HepG2 (cell line): Measurements from ENCODE around the gene MACROD2. TPM values are rescaled to one million over a fixed set of nuclear protein-coding genes. Genes with fewer than 3 reads are reported as not detected.
A peak's percentile ranks its signal among the peaks of the same experiment; 100 is the strongest.

Experiments used
- ATAC-seq: fragments of 200-7000 bp; cut with Tn5 transposase; 3 replicates; pipeline ENCODE4 v1.9.1; 2020; ENCODE audit warnings: mild to moderate bottlenecking, moderate library complexity
- BruUV-seq: library from RNA; stranded (reverse); fragments of 400-500 nt; replicated peaks from 2 replicates; lab custom pipeline; 2021; lab: Mats Ljungman, UMichigan
- CTCF ChIA-PET: fragments of 300-600 bp; formaldehyde crosslinking; extraction: SDS; loops from one replicate; lab custom pipeline; 2021; ENCODE audit warnings: low total read pairs, inconsistent platforms, low intra/inter-chr PET ratio; lab: Yijun Ruan, JAX
- POLR2A ChIA-PET: fragments of 350-600 bp; sonication (Branson Sonifier 250); formaldehyde crosslinking; loops from one replicate; lab custom pipeline; 2020; ENCODE audit warnings: antibody characterized with exemption, inconsistent platforms; lab: Yijun Ruan, JAX
- DNase-seq: peaks from one replicate; pipeline ENCODE4 v3.0.0-alpha.2; 2015; ENCODE audit warnings: low spot score
- FAIRE-seq: peaks from 3 replicates; lab custom pipeline; 2011; peaks lifted over from hg19 to GRCh38; lab: Jason Lieb, UNC
- H2AFZ ChIP-seq: one replicate; pipeline ENCODE4 v1.6.1; 2011; ENCODE audit warnings: low read length, inconsistent platforms
- H3K27ac ChIP-seq: fragments of 300-600 bp; 3 replicates; pipeline ENCODE4 v1.8.0; 2011; ENCODE audit warnings: mixed run types, mild to moderate bottlenecking, mixed read lengths, low read length, inconsistent platforms; ENCODE audit not compliant: insufficient read depth; ENCODE audit errors: extremely low read length
- H3K27me3 ChIP-seq, 2 experiments: fragments of 200-600 bp in 1 of 2; 2 replicates in 1 of 2; 3 replicates in 1 of 2; pipeline versions ENCODE4 v1.6.0 to v1.8.0; 2011; ENCODE audit warnings: low read length in 2 of 2, mild to moderate bottlenecking in 2 of 2, moderate library complexity in 2 of 2, inconsistent platforms in 1 of 2; ENCODE audit not compliant: insufficient read depth in 2 of 2, control insufficient read depth in 1 of 2
- H3K36me3 ChIP-seq, 2 experiments: fragments of 200-600 bp in 1 of 2; replicated peaks in 1 of 2; 2 replicates in 1 of 2; 3 replicates in 1 of 2; pipeline versions ENCODE4 v1.5.1 to v1.8.0; 2011; ENCODE audit warnings: low read length in 2 of 2, inconsistent platforms in 1 of 2; ENCODE audit not compliant: insufficient read depth in 2 of 2, control insufficient read depth in 1 of 2
- H3K4me1 ChIP-seq: 2 replicates; pipeline ENCODE4 v1.5.1; 2012; ENCODE audit warnings: low read length, inconsistent platforms; ENCODE audit not compliant: insufficient read depth
- H3K4me2 ChIP-seq: 2 replicates; pipeline ENCODE4 v1.6.0; 2011; ENCODE audit warnings: low read depth, low read length, inconsistent platforms
- H3K4me3 ChIP-seq, 3 experiments: fragments of 200-600 bp in 1 of 3; sonication (generic), shearing (Covaris generic) in 1 of 3; replicated peaks in 1 of 3; 2 replicates each; pipeline ENCODE4 v1.5.1; 2011 to 2016; ENCODE audit warnings: low read length in 3 of 3, inconsistent platforms in 2 of 3, low read depth in 2 of 3, mild to moderate bottlenecking in 2 of 3, control low read depth in 1 of 3, mixed read lengths in 1 of 3; ENCODE audit not compliant: insufficient read depth in 1 of 3
- H3K79me2 ChIP-seq: one replicate; pipeline ENCODE4 v1.6.1; 2011; ENCODE audit warnings: low read length, inconsistent platforms; ENCODE audit not compliant: insufficient read depth
- H3K9ac ChIP-seq: 2 replicates; pipeline ENCODE4 v1.6.0; 2011; ENCODE audit warnings: mild to moderate bottlenecking, low read depth, low read length, inconsistent platforms; ENCODE audit not compliant: insufficient read depth
- H3K9me3 ChIP-seq: 2 replicates; pipeline ENCODE4 v1.5.1; 2012; ENCODE audit warnings: mild to moderate bottlenecking, low read length
- H4K20me1 ChIP-seq: 2 replicates; pipeline ENCODE4 v1.6.0; 2011; ENCODE audit warnings: inconsistent platforms, mild to moderate bottlenecking, low read length, moderate library complexity; ENCODE audit not compliant: insufficient read depth
- MAFF ChIP-seq: IDR thresholded peaks from 2 replicates; pipeline ENCODE4 v1.6.1; 2011; ENCODE audit warnings: low read depth, low read length, improper control_type of control experiment
- MAFK ChIP-seq, 2 experiments: IDR thresholded peaks in 1 of 2; conservative IDR thresholded peaks in 1 of 2; 2 replicates each; pipeline ENCODE4 v1.6.1; 2011; ENCODE audit warnings: improper control_type of control experiment in 2 of 2, low read length in 2 of 2
- REPIN1 ChIP-seq: sonication (generic); formaldehyde crosslinking; IDR thresholded peaks from 2 replicates; pipeline ENCODE4 v1.8.0; 2022; ENCODE audit warnings: missing genetic modification reagents, low read depth, mild to moderate bottlenecking, borderline replicate concordance
- ZSCAN22 ChIP-seq: sonication (generic); formaldehyde crosslinking; IDR thresholded peaks from 2 replicates; pipeline ENCODE4 v1.4.0; 2020; ENCODE audit warnings: mild to moderate bottlenecking, missing genetic modification reagents
- WGBS: methylation state at CpG from one replicate; pipeline ENCODE4 v1.1.6; 2017; ENCODE audit warnings: low lambda C conversion rate; 5-methylcytosine and 5-hydroxymethylcytosine counted together
- in situ Hi-C: cut with HindIII; loops from 2 replicates; pipeline ENCODE4 v1.10.0; 2017; ENCODE audit warnings: low pct_unique_long_range_greater_than_20kb; ENCODE audit not compliant: extremely low pct_ligation_motif_present
- intact Hi-C: fragments of 100-400 bp; cut with micrococcal nuclease; formaldehyde crosslinking; loops from one replicate; pipeline ENCODE4 v1.10.0; 2022; ENCODE audit not compliant: unreplicated experiment
- polyA plus RNA-seq, 8 experiments: library from polyadenylated mRNA; depleted of rRNA in 3 of 8; stranded (reverse) in 7 of 8; unstranded in 1 of 8; fragments of >200 nt; fragmentation: Illumina TruSeq in 4 of 8; extraction: Trizol in 4 of 8; gene quantifications; 2 replicates each; pipeline versions ENCODE4 v1.2.1 to v1.2.3, GENCODE V29; 2011 to 2016; ENCODE audit warnings: low read depth in 4 of 8, missing spikeins in 1 of 8, mixed read lengths in 1 of 8; ENCODE audit not compliant: insufficient read depth in 1 of 8
- total RNA-seq, 5 experiments: library from RNA; depleted of rRNA; stranded (reverse); fragments of >200 nt; fragmentation: Illumina TruSeq; extraction: Trizol; gene quantifications; 2 replicates each; pipeline ENCODE4 v1.2.3, GENCODE V29; 2016; ENCODE audit warnings: low read depth in 1 of 5
- TF ChIP-seq, protein P1 (sequence below): IDR thresholded peaks from 2 replicates; pipeline ENCODE4 v1.6.1; 2016; ENCODE audit warnings: low read depth
- TF ChIP-seq, protein P2 (sequence below): IDR thresholded peaks from 2 replicates; pipeline ENCODE4 v1.6.1; 2018; ENCODE audit warnings: missing genetic modification reagents, mild to moderate bottlenecking, missing compliant biosample characterization
- TF ChIP-seq, protein P3 (sequence below): sonication (generic); formaldehyde crosslinking; IDR thresholded peaks from 2 replicates; pipeline ENCODE4 v1.8.0; 2022; ENCODE audit warnings: mild to moderate bottlenecking, missing genetic modification reagents, moderate library complexity

MACROD2 gene
- total and polyA plus RNA-seq, 2 of the 13 experiments (the other 11 are each of a cell fraction or from before 2014, with no cell fraction given): 0.13 to 0.51 TPM

DNA sequence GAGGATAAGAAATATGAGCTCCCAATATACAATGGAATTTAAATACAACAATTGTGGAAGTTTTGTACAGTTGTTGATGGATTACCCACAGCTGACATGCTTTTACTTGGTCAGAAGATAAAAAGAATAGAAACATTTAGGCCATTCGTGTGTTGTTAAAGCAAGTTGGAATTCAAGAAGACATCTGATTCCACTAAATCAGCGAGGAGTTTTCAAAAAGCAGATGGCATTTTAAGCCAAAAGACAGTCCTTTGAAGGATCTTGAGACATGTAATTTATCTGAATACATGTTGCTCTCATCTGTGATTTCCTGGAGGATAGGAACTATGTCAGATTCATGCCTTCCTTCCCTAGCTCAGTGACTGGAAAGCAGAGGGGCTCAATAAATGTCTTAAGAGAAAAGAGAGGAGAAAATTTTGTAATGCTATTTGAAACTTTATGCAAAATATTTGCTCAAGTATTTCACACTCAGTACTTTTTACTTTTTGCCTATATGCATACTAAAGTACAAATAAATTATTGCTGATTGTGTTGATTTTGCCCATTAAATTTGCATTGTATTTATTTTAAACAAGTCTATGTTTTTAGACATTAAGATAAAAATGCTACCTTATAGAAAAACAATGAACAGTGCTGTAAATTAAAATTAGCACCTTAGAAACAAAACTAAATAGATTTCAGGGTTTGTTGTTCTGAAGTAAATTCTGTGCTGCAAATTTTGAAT is 1075.9 kb downstream of the MACROD2 start:
- H3K4me2 ChIP-seq: no peak overlapping the region
- no peaks in the 10 kb centered on the region for H3K36me3 ChIP-seq
- no peaks in the 10 kb centered on the region for H3K9me3 ChIP-seq
- no peak for FAIRE-seq
- no peaks in the 10 kb centered on the region for H3K27me3 ChIP-seq
- H3K79me2 ChIP-seq: no peaks in the 10 kb centered on the region
- ChIA-PET CTCF (no interaction called here), POLR2A (no interaction called here)
- no peak overlapping the region for H3K27ac ChIP-seq
- TF ChIP-seq, protein P1, sequence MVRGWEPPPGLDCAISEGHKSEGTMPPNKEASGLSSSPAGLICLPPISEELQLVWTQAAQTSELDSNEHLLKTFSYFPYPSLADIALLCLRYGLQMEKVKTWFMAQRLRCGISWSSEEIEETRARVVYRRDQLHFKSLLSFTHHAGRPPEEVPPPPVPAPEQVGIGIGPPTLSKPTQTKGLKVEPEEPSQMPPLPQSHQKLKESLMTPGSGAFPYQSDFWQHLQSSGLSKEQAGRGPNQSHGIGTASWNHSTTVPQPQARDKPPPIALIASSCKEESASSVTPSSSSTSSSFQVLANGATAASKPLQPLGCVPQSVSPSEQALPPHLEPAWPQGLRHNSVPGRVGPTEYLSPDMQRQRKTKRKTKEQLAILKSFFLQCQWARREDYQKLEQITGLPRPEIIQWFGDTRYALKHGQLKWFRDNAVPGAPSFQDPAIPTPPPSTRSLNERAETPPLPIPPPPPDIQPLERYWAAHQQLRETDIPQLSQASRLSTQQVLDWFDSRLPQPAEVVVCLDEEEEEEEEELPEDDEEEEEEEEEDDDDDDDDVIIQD (CRISPR knock-in tag): no peak
- TF ChIP-seq MAFF: peak; percentile 80
- peak; percentile 75 to 88 for TF ChIP-seq MAFK (conservative IDR thresholded peaks at IDR 0.05 in 1 of 2, IDR thresholded peaks at IDR 0.05 in 1 of 2; ENCODE audit: low read length in 2 of 2)
- TF ChIP-seq, protein P2, sequence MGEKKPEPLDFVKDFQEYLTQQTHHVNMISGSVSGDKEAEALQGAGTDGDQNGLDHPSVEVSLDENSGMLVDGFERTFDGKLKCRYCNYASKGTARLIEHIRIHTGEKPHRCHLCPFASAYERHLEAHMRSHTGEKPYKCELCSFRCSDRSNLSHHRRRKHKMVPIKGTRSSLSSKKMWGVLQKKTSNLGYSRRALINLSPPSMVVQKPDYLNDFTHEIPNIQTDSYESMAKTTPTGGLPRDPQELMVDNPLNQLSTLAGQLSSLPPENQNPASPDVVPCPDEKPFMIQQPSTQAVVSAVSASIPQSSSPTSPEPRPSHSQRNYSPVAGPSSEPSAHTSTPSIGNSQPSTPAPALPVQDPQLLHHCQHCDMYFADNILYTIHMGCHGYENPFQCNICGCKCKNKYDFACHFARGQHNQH (CRISPR knock-in tag): no peak
- no peak for ATAC-seq
- intact Hi-C loops (no loop called here), in situ Hi-C loops (no loop called here)
- H3K4me3 ChIP-seq: no peak overlapping the region
- BruUV-seq: no TSS peak
- no peak overlapping the region for H2AFZ ChIP-seq
- WGBS: 33% methylated on average over 2 of the region's 2 CpGs
- H3K9ac ChIP-seq: no peak overlapping the region
- DNase-seq: no peak
- H3K4me1 ChIP-seq: no peaks in the 10 kb centered on the region
- H4K20me1 ChIP-seq: no peaks in the 10 kb centered on the region

DNA sequence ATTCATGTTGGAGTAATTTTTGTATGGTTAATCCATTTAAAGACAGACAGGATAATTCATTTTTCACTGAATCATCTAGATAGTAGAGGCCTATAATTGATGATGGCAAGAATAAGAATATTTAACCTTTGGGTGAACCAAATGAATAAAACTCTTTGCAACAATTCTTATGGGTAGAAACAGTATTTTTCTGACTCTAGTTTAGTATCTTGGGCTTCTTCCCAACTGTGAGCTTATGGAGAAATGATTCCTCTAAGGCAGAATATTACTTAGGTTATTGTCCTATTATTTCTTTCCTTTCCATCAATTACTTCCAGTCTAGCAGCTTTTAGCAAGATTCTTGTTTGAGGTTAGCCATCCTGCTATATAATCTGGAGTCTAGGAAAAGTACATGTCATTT is 1077.0 kb downstream of the MACROD2 start:
- BruUV-seq: no TSS peak
- Histone ChIP-seq H3K9ac (no peak overlapping the region), H3K27me3 (no peaks in the 10 kb centered on the region), H3K4me2 (no peak overlapping the region), H3K9me3 (no peaks in the 10 kb centered on the region), H4K20me1 (no peaks in the 10 kb centered on the region), H3K4me1 (no peaks in the 10 kb centered on the region), H3K36me3 (no peaks in the 10 kb centered on the region), H3K79me2 (no peaks in the 10 kb centered on the region), H2AFZ (no peak overlapping the region), H3K27ac (no peak overlapping the region), H3K4me3 (no peak overlapping the region)
- CTCF ChIA-PET: no interaction called here
- FAIRE-seq (no peak), ATAC-seq (no peak), DNase-seq (no peak)
- POLR2A ChIA-PET: no interaction called here
- intact Hi-C loops: no loop called here
- in situ Hi-C loops: no loop called here
- TF ChIP-seq, protein P3, sequence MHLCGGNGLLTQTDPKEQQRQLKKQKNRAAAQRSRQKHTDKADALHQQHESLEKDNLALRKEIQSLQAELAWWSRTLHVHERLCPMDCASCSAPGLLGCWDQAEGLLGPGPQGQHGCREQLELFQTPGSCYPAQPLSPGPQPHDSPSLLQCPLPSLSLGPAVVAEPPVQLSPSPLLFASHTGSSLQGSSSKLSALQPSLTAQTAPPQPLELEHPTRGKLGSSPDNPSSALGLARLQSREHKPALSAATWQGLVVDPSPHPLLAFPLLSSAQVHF (CRISPR knock-in tag): no peak
- TF ChIP-seq ZSCAN22 (CRISPR knock-in tag) (no peak), REPIN1 (CRISPR knock-in tag) (no peak)
